GM23338 (cell line): Measurements from ENCODE around the gene NKAIN2. TPM values are rescaled to one million over a fixed set of nuclear protein-coding genes. Genes with fewer than 3 reads are reported as not detected.
"Not testable (repeated sequence)": the region's sequence is repeated elsewhere in the genome, so short reads cannot be mapped to it uniquely, and the experiment has no call there.

Experiments used
- ATAC-seq: fragments of 200-7000 bp; cut with Tn5 transposase; 3 replicates; pipeline ENCODE4 v1.9.1; 2020
- DNase-seq: peaks from one replicate; pipeline ENCODE4 v3.0.0-alpha.2; 2015; ENCODE audit warnings: low spot score
- H2AFZ ChIP-seq: fragments of 200-600 bp; sonication (generic); 2 replicates; pipeline ENCODE4 v1.8.0; 2016; ENCODE audit warnings: antibody characterized with exemption, mild to moderate bottlenecking, moderate library complexity
- H3F3A ChIP-seq: fragments of 200-600 bp; sonication (generic); replicated peaks from 2 replicates; pipeline ENCODE4 v1.8.0; 2017; ENCODE audit warnings: antibody characterized with exemption, mixed run types, low read depth
- H3K27ac ChIP-seq: fragments of 200-600 bp; sonication (generic); 2 replicates; pipeline ENCODE4 v1.6.1; 2016; ENCODE audit warnings: low read depth
- H3K27me3 ChIP-seq: fragments of 200-600 bp; sonication (generic); 2 replicates; pipeline ENCODE4 v1.8.0; 2016; ENCODE audit warnings: mild to moderate bottlenecking, mixed run types, moderate library complexity; ENCODE audit not compliant: insufficient read depth
- H3K36me3 ChIP-seq: fragments of 200-600 bp; sonication (generic); 2 replicates; pipeline ENCODE4 v1.8.0; 2016; ENCODE audit warnings: mild to moderate bottlenecking; ENCODE audit not compliant: insufficient read depth
- H3K4me1 ChIP-seq: fragments of 200-600 bp; sonication (generic); 2 replicates; pipeline ENCODE4 v1.8.0; 2016; ENCODE audit warnings: mild to moderate bottlenecking, moderate library complexity; ENCODE audit not compliant: insufficient read depth
- H3K4me2 ChIP-seq: fragments of 200-600 bp; sonication (generic); 2 replicates; pipeline ENCODE4 v1.7.1; 2017; ENCODE audit warnings: mixed run types
- H3K4me3 ChIP-seq: fragments of 200-600 bp; sonication (generic); 2 replicates; pipeline ENCODE4 v1.6.1; 2016; ENCODE audit warnings: mixed run types
- H3K79me2 ChIP-seq: fragments of 200-600 bp; sonication (generic); replicated peaks from 2 replicates; pipeline ENCODE4 v1.8.0; 2017; ENCODE audit warnings: mild to moderate bottlenecking; ENCODE audit not compliant: insufficient read depth
- H3K9me2 ChIP-seq: fragments of 200-600 bp; sonication (generic); 2 replicates; pipeline ENCODE4 v1.8.0; 2017; ENCODE audit not compliant: insufficient read depth
- H4K20me1 ChIP-seq: fragments of 200-600 bp; sonication (generic); replicated peaks from 2 replicates; pipeline ENCODE4 v1.8.0; 2017; ENCODE audit warnings: mild to moderate bottlenecking; ENCODE audit not compliant: insufficient read depth
- H3K27ac Mint-ChIP-seq: 2 replicates; pipeline ENCODE4 v1.8.0; 2020; ENCODE audit warnings: inconsistent platforms, mild to moderate bottlenecking, moderate library complexity, mixed read lengths
- H3K27me3 Mint-ChIP-seq: 3 replicates; pipeline ENCODE4 v1.8.0; 2022; ENCODE audit warnings: low read depth, mild to moderate bottlenecking, moderate library complexity, mixed read lengths, inconsistent platforms; ENCODE audit not compliant: insufficient read depth, poor library complexity
- H3K36me3 Mint-ChIP-seq: 3 replicates; pipeline ENCODE4 v1.8.0; 2021; ENCODE audit warnings: low read depth, mild to moderate bottlenecking, inconsistent platforms, moderate library complexity, mixed read lengths
- H3K4me1 Mint-ChIP-seq: 3 replicates; pipeline ENCODE4 v1.8.0; 2020; ENCODE audit warnings: mild to moderate bottlenecking, inconsistent platforms, mixed read lengths
- H3K4me3 Mint-ChIP-seq: 3 replicates; pipeline ENCODE4 v1.8.0; 2021; ENCODE audit warnings: moderate library complexity, mild to moderate bottlenecking, inconsistent platforms, mixed read lengths
- H3K9me3 Mint-ChIP-seq: 3 replicates; pipeline ENCODE4 v1.8.0; 2020; ENCODE audit warnings: moderate library complexity, mild to moderate bottlenecking, inconsistent platforms, mixed read lengths
- EZH2 ChIP-seq: fragments of 200-600 bp; sonication (generic); IDR thresholded peaks from one replicate; pipeline ENCODE4 v1.8.0; 2017; ENCODE audit warnings: antibody characterized with exemption, mild to moderate bottlenecking, low read depth; ENCODE audit not compliant: unreplicated experiment
- EZH2phosphoT487 ChIP-seq: fragments of 200-600 bp; sonication (generic); IDR thresholded peaks from one replicate; pipeline ENCODE4 v1.8.1; 2018; ENCODE audit warnings: antibody characterized with exemption; ENCODE audit not compliant: unreplicated experiment
- JUNB ChIP-seq: IDR thresholded peaks from one replicate; pipeline ENCODE4 v1.6.1; 2016; ENCODE audit warnings: antibody characterized with exemption; ENCODE audit not compliant: unreplicated experiment
- POLR2AphosphoS5 ChIP-seq: IDR thresholded peaks from 2 replicates; pipeline ENCODE4 v1.6.1; 2016; ENCODE audit warnings: antibody characterized with exemption, low read depth
- REST ChIP-seq: IDR thresholded peaks from one replicate; pipeline ENCODE4 v1.6.1; 2018; ENCODE audit warnings: antibody characterized with exemption; ENCODE audit not compliant: unreplicated experiment
- STAT1 ChIP-seq: IDR thresholded peaks from one replicate; pipeline ENCODE4 v1.6.1; 2016; ENCODE audit warnings: antibody characterized with exemption; ENCODE audit not compliant: unreplicated experiment
- ZNF114 ChIP-seq: fragments of 250-450 bp; sonication (Bioruptor Pico); IDR thresholded peaks from 2 replicates; pipeline ENCODE4 v1.5.0; 2020; ENCODE audit warnings: mild to moderate bottlenecking, moderate library complexity
- ZNF462 ChIP-seq: fragments of 250-450 bp; sonication (Bioruptor Pico); IDR thresholded peaks from 2 replicates; pipeline ENCODE4 v1.5.0; 2020; ENCODE audit warnings: mild to moderate bottlenecking, moderate library complexity
- polyA plus RNA-seq: library from polyadenylated mRNA; unstranded; fragments of >200 nt; fragmentation: Nextera tagmentation; extraction: Ambion mirVana; gene quantifications from 2 replicates; pipeline ENCODE4 v1.2.1, GENCODE V29; 2016
- total RNA-seq: library from RNA; depleted of rRNA; stranded (reverse); fragments of >200 nt; shearing (Covaris generic); gene quantifications from 2 replicates; pipeline ENCODE4 v1.2.3, GENCODE V29; 2014

NKAIN2 gene
- total and polyA plus RNA-seq, 2 experiments from 2014 or later, result 0.39 to 1.1 TPM

- Histone ChIP-seq H3K27ac (no peak overlapping the region), H3K4me2 (no peak overlapping the region), H3K9me2 (no peaks in the 10 kb centered on the region), H3K4me1 (no peaks in the 10 kb centered on the region), H3K79me2 (no peaks in the 10 kb centered on the region), H4K20me1 (no peaks in the 10 kb centered on the region), H3K4me3 (no peak overlapping the region), H3K36me3 (no peaks in the 10 kb centered on the region), H3K27me3 (no peaks in the 10 kb centered on the region), H2AFZ (no peak overlapping the region), H3F3A (no peaks in the 10 kb centered on the region)
- no peaks in the 10 kb centered on the region for H3K9me3 Mint-ChIP-seq
- H3K36me3 Mint-ChIP-seq, result no peaks in the 10 kb centered on the region
- no peak overlapping the region for H3K27ac Mint-ChIP-seq
- H3K4me3 Mint-ChIP-seq, result no peak overlapping the region
- DNase-seq (no peak), ATAC-seq (no peak)
- H3K4me1 Mint-ChIP-seq, result peaks cover 2% of the 10 kb centered on the region; the same call in 2 of the 3 replicates
- TF ChIP-seq POLR2AphosphoS5 (no peak), ZNF114 (CRISPR knock-in tag) (no peak), REST (no peak)
- peaks cover 2% of the 10 kb centered on the region for H3K27me3 Mint-ChIP-seq
Observed at GRCh38 chr6:124011180-124011579, 207.5 kb downstream of the NKAIN2 start.

- not testable (repeated sequence) for H3K79me2 ChIP-seq, H3K4me1 Mint-ChIP-seq, ATAC-seq, DNase-seq, H3K36me3 Mint-ChIP-seq, H3K4me3 Mint-ChIP-seq, H3K4me2 ChIP-seq, H3K36me3 ChIP-seq, H3F3A ChIP-seq, H3K4me3 ChIP-seq, H3K27me3 Mint-ChIP-seq, H3K27me3 ChIP-seq, H3K4me1 ChIP-seq, H3K27ac Mint-ChIP-seq, H3K9me2 ChIP-seq, H2AFZ ChIP-seq, H4K20me1 ChIP-seq, H3K27ac ChIP-seq
- H3K9me3 Mint-ChIP-seq, result peaks cover 12% of the 10 kb centered on the region; the same call in 2 of the 3 replicates
Observed at GRCh38 chr6:124022051-124022450, 218.4 kb downstream of the NKAIN2 start.

GRCh38 chr6:124022641-124023040 lies 219.0 kb downstream of the NKAIN2 start:
- H3K9me2 ChIP-seq, result no peaks in the 10 kb centered on the region
- DNase-seq (peak; percentile 7), ATAC-seq (no peak)
- H3K4me3 ChIP-seq, result no peak overlapping the region
- H3K27me3 Mint-ChIP-seq, result no peaks in the 10 kb centered on the region
- H4K20me1 ChIP-seq, result no peaks in the 10 kb centered on the region
- no peaks in the 10 kb centered on the region for H3K79me2 ChIP-seq
- H3K27ac Mint-ChIP-seq, result no peak overlapping the region
- H3K4me1 Mint-ChIP-seq, result peaks cover 8% of the 10 kb centered on the region; the same call in 2 of the 3 replicates
- H3K4me2 ChIP-seq, result 0 out of 2 replicates have a peak overlapping the region, but pooled peaks have one; percentile 48
- H2AFZ ChIP-seq, result no peak overlapping the region
- H3K9me3 Mint-ChIP-seq, result peaks cover 10% of the 10 kb centered on the region; the same call in 2 of the 3 replicates
- no peaks in the 10 kb centered on the region for H3K27me3 ChIP-seq
- peaks cover 4% of the 10 kb centered on the region; the same call in 1 of the 3 replicates for H3K36me3 Mint-ChIP-seq
- no peak overlapping the region for H3K27ac ChIP-seq
- no peaks in the 10 kb centered on the region for H3K36me3 ChIP-seq
- H3K4me1 ChIP-seq, result peaks cover 6% of the 10 kb centered on the region; the same call in 1 of the 2 replicates
- H3K4me3 Mint-ChIP-seq, result no peak overlapping the region
- no peaks in the 10 kb centered on the region for H3F3A ChIP-seq
- TF ChIP-seq ZNF462 (CRISPR knock-in tag) (no peak), EZH2phosphoT487 (no peak), EZH2 (no peak), JUNB (no peak), STAT1 (no peak)
